ENCODE data around the gene AP2A1.

- no peak for TF ChIP-seq ZNF317 (CRISPR knock-in tag; IDR thresholded peaks at IDR 0.05; ENCODE audit: borderline replicate concordance, low read depth)
- no peak for TF ChIP-seq CTCF (IDR thresholded peaks at IDR 0.05)
- no peak for TF ChIP-seq NFE2L1 (CRISPR knock-in tag; IDR thresholded peaks at IDR 0.05)
- TF ChIP-seq SP1 (CRISPR knock-in tag; conservative IDR thresholded peaks at IDR 0.05), result no peak
Observed at GRCh38 chr19:49805822-49806619, 39.2 kb downstream of the AP2A1 start.
